ENCODE measurements around the gene EBP.
A peak's percentile ranks its signal among the peaks of the same experiment; 100 is the strongest.
"Not testable (repeated sequence)": the region's sequence is repeated elsewhere in the genome, so short reads cannot be mapped to it uniquely, and the experiment has no call there.

The EBP gene

GRCh38 chrX:48493890-48494364 is 27.7 kb upstream of the EBP start:
- DNase-seq (ENCODE audit: low spot score): no peak

DNA sequence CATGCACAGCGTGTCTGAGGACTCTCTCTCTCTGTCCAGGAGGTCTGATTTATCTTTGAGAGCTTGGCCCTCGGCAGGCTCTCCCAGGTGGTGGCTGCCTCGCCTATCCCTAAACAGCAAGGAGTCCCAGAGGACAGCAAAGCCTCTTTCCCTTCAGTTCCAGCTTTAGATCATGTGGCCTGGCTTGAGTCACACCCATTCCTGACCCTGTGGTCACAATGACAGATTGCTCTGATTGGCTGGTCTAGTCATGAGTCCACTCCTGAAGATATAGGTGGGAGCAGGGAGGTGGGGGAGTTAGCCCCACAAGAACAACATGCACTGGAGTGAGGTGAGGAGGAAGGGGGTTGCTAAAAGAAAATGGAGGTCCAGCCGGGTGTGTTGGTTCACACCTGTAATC is 24.9 kb upstream of the EBP start:
- DNase-seq (ENCODE audit: low spot score): no peak

DNA sequence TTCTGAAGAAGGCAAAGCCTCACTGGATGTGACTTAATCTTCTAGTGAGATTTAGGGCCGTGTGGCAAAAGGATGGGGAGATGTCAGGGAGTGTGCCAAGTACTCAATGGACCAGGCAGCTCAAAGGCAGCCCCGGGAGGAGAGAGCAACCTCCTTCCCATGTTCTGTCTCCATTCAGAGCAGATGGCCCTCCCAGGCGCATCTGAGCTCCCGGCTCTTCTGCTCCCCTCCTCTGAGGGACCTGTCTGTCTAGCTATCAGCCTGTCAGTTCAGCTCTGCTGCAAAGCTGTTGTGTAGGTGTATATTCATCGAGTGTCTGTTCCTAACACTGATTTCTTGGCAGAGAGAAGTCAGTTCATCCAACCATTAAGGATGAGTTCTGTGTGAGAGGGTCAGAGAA is 23.7 kb upstream of the EBP start:
- no peak for DNase-seq (ENCODE audit: low spot score)

DNA sequence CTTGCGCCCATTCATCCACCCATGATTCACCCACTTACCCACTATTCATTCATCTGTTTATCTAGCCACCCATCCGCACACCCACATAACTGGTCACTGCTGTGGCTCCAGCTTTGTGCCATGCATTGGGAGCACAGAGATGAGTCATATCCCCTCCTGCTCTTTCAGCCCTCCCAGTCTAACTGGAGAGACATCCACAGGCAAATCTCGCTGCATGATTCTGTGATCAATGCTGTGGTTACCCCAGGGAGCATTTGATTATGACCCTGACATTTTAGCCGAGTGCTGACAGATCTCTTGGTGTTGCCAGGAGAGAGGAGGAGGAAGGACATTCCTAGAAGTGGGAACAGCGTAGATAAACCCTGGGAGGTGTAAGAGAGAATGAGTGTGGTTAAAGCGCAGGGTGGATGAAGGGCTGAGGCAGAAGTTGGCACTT is 23.2 kb upstream of the EBP start:
- DNase-seq (ENCODE audit: low spot score): no peak

DNA sequence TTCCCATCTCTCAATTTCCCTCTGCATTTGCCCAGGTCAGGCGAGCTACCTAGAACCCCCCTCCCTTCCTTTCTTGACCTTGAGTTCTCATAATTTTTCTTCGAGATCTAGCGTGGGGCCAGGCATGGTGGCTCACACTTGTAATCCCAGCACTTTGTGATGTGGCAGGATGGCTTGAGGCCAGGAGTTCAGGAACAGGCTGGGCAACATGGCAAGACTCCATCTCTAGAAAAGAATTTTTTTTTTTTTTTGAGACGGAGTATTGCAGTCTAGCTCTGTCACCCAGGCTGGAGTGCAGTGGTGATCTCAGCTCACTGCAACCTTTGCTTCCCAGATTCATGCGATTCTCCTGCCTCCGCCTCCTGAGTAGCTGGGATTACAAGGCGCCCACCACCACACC is 17.3 kb upstream of the EBP start:
- no peak for DNase-seq (ENCODE audit: low spot score)

DNA sequence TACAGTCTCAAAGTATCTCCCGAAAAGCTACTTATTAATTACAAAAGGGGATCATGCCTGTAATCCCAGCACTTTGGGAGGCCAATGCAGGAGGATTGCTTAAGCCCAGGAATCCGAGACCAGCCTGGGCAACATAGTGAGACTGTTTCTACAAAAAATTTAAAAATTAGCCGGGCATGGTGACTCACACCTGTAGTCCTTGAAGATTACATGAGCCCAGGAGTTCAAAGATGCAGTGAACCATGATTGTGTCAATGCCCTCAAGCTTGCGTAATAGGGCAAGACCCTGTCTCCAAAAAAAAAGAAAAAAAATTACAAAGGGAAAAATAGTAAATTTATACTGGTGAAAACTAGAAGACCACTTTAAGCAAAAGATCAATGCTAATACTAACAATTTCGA is 16.1 kb upstream of the EBP start:
- no peak for DNase-seq (ENCODE audit: low spot score)

DNA sequence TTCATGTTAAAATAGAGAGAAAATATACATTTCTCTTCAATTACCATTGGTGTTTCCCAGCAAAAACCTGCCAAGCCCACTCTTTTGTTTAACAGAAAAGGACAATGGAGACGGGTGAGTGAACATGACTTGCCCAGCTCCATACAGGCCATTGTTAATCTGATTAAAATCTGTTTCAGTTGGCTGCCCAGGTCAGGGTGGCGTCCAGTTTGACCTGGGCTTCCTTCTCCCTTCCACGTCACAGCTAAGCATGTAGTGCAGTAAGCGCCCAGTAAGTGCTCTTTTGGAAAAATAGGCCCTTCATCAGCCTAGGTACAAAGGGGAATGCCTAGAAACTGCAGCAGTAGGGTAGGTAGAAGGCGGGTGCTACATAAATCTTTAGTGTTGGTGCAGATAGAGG is 14.4 kb upstream of the EBP start:
- DNase-seq (ENCODE audit: low spot score): no peak

DNA sequence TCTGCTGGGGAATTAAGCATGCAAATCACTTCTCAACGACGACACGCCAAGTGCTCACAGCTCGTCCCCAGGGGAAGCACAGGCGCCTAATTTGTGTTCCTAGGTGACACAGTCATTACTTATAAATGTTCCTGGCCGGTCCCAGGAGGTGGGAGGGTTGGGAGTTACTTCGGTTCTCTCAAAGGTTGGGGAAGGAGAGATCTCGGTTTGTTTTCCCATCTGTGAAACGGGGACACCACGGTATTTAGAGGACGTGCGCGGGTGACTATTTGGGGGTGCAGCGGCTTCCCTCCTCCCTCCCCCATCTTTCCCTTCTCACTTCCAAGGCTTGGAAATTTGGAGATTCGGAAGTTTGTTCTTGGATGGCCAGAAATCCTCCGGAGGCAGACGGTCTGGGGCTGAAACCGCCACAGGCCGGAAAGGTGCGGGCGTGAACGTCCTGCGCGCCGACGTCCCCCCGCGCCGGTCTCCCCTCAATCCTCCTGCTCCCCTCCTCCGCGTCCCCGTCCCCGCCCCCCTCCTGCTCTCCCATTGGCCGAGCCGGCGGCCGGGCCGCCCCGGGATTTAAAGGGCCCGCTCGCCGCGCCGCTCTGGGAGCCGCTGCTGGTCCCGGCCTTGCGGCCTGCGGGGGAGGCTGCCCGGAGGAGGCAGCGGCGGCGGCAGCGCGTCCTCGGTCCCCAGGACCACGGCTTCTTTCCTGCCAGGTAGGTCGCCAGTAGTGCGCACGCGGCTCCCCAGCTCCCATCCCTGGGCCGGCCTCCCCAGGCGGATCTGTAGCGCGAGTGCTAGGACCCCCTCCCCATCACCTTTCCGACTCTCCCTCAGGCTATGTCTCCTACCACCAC is 13.0 kb upstream of the EBP start, which contains the start of gene PORCN:
Gene PORCN, plus strand, starts transcription at position 593 of the 845 bp plus-strand sequence. CDS start 829 bp downstream, outside the sequence.
- peak; percentile 79 for DNase-seq (ENCODE audit: low spot score)

- no peak for DNase-seq (ENCODE audit: low spot score)
Measured at GRCh38 chrX:48509245-48509590, 12.4 kb upstream of the EBP start.

DNA sequence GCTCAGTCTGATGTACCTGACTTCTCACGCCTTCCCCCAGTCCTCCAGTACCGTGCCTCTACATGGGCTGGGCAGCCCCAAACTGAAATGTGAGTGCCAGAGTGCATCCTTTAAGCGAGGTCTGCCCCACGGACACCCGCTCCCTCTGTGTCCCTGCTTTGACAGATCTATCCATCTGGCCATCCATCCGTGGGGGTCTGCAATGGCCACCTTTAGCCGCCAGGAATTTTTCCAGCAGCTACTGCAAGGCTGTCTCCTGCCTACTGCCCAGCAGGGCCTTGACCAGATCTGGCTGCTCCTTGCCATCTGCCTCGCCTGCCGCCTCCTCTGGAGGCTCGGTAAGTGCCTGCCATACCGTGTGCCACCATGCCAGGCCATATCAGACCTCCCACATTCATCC is 12.0 kb upstream of the EBP start:
- DNase-seq (ENCODE audit: low spot score): no peak

- DNase-seq (ENCODE audit: low spot score): no peak
Measured at GRCh38 chrX:48511560-48511959, 10.0 kb upstream of the EBP start.

DNA sequence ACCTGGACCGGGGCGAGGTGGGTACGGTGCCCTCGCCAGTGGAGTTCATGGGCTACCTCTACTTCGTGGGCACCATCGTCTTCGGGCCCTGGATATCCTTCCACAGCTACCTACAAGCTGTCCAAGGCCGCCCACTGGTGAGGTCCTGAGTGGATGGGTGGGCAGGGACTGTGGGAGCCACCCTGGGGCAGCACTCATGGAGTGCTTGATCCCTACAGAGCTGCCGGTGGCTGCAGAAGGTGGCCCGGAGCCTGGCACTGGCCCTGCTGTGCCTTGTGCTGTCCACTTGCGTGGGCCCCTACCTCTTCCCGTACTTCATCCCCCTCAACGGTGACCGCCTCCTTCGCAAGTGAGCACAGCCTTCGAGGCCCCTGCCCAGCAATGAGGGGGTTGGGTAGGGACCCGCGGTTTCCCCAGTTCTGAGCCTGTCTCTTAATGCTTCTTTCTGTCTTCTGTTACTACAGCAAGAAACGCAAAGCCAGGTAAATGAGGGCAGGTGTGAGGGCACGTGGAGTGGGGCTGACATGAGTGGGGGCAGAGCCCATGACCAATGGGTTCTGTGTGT is 9.2 kb upstream of the EBP start:
- no peak for DNase-seq (ENCODE audit: low spot score)

GRCh38 chrX:48513670-48514069 is 7.9 kb upstream of the EBP start:
- DNase-seq (ENCODE audit: low spot score): no peak

GRCh38 chrX:48514126-48514806 is 7.3 kb upstream of the EBP start:
- DNase-seq (ENCODE audit: low spot score): no peak

DNA sequence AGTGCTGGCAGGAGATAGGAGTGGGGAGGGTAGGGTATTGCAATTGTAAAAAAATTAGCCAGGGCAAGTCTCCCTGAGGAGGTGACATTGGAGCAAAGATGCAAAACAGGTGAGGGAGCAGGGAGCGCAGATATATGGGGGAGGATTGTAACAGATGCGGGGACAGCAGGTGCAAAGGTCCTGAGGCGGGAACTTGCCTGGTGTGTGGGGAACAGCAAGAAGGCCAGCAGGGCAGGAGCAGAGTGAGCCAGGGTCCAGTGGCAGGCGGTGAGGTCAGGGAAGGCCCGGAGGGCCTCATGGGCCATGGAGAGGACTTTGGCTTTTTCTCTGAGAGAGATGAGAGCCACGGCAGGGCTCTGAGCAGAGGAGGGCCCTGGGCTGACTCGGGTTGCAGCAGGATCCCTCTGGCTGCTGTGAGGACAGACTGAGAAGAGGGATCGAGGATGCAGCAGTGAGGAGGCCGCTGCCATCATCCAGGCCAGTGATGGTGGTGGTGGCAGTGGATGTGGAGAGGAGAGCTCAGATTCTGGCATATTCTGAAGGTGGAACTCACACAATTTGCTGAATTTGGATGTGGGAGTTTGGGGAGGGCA is 6.6 kb upstream of the EBP start:
- DNase-seq (ENCODE audit: low spot score): no peak

DNA sequence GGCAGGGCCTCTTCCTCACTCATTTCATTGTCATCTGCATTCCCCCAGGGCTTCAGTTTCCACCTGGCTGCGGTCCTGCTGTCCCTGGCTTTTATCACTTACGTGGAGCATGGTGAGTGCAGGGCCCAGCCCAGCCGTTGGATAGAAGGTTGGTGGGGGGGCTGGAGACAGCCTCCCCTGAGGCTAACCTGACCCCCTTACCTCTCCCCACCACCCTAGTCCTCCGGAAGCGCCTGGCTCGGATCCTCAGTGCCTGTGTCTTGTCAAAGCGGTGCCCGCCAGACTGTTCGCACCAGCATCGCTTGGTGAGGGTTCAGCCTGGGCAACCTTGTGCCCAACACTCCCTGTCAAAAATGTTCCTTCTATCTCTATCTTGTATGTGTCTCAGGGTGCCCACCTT is 5.8 kb upstream of the EBP start:
- DNase-seq (ENCODE audit: low spot score): no peak

DNA sequence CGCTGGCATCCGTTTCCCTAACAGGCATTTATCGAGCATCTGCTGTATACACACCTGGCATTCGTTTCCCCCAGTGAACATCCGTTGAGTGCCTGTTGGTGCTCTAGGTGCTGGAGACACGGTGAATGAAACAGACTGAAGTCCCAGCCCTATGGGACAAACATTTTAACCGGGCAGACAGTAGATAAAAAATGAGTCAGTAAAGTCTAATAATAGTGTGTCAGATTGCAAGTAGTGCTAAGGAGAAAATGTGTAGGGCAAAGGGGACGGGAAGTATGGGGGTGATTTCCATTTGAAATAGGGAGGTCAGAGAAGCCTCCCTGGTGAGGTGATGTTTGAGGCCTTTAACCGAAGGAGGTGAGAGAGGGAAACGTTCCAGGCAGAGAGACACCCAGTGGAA is 5.3 kb upstream of the EBP start:
- DNase-seq (ENCODE audit: low spot score): no peak

- DNase-seq (ENCODE audit: low spot score): no peak
Measured at GRCh38 chrX:48516987-48517386, 4.6 kb upstream of the EBP start.

GRCh38 chrX:48519481-48519880 is 2.1 kb upstream of the EBP start:
- not testable (repeated sequence) for DNase-seq (ENCODE audit: low spot score)

DNA sequence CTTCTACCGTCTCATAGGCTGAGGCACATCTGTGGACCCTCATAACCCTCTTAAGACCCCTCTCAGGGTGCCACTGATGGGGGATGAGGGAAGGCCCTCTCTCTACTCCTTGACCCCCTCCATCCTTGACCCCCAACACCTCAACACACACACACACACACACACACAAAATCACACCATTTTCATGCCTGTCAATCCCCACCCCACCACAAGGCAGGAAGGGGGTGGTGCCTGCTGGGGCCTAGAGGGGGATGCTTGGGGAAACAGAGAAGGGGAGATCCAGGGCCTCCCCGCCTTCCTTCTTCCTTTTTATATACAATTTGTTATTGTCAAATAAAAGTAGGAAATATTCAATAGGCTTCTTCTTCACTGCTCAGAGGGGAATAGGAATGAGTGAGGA is 1.2 kb upstream of the EBP start:
- DNase-seq (ENCODE audit: low spot score): peak; percentile 32

DNA sequence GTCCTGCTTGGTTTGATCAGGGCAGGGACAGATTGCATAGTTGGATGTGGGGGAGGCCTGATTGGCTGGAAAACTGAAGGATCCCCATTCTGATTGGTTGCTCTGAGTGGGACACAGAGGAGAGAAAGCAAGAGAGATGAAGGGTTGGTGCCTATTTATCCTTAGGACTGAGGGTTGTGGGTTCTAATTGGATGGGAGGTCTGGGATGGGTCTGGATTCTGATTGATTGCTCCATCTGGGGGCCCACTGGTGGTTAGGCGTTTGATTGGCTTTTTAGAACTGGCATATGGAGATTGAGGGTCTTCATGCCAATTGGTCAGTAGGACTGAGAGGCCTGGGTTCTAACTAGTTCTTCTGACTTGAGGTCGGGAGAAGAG is 644 bp upstream of the EBP start:
- peak; percentile 42 for DNase-seq (ENCODE audit: low spot score)

DNA sequence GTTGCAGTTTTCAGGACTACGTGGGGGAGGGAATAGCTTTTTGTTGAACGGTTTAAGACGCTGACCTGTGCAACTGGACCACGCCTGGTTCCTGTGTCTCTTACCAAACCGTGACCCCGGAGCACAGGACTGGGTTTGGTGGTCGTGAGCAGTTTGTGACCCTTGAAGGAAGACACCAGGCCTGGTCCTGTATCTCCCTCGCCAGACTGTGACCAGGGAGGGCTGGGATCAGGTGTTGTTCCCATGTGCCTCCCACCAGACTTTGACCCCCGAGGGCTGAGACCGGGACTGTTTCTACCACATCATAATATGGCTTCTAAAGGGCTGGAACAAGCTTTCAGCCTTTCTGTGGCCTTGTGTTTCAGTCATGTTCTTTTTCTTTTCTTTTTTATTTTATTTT is 683 bp downstream of the EBP start:
- no peak for DNase-seq (ENCODE audit: low spot score)

GRCh38 chrX:48523682-48524081 is 2.1 kb downstream of the EBP start:
- no peak for DNase-seq (ENCODE audit: low spot score)

Measured in activated CD4-positive, alpha-beta T cell treated with anti-CD3 and anti-CD28 coated beads, Interleukin-2, Interleukin-4, amounts not matched to agents 100 ng/mL and 50 ng/mL, durations not matched to agents 16 hours and 8 hours (primary cell).